ENCODE data around the gene TBC1D22A.

The TBC1D22A gene

DNA sequence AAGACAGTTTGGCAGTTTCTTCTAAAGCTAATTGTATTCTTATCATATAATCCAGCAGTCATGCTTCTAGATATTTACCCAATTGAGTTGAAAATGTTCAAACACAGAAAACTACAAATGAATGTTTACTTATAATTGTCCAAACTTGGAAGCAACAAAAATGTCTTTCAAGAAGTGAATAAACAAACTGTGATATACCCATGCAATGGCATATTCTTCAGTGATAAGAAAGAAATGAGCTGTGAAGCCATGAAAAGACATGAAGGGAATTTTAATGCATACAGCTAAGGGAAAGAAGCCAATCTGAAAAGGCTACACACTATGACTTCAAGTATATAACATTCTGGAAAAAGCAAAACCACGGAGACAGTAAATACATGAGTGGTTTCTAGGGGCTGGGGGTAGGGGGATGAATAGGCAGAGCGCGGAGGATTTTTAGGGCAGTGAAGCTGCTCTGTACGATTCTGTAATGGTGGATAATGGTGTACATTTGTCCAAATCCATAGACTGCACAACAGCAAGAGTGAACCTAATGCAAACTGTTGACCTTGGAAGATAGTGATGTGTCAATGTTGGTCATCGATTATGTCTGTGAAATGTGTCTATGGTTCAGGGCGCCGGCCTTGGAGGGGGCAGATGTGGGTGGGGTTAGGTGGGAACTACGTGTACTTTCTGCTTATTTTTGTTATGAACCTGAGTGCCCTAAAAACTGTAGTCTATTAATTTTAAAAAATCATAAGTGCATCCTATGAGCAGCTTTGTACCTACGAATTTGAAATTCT lies 424.9 kb downstream of the TBC1D22A start:
- DNase-seq = no peak

DNA sequence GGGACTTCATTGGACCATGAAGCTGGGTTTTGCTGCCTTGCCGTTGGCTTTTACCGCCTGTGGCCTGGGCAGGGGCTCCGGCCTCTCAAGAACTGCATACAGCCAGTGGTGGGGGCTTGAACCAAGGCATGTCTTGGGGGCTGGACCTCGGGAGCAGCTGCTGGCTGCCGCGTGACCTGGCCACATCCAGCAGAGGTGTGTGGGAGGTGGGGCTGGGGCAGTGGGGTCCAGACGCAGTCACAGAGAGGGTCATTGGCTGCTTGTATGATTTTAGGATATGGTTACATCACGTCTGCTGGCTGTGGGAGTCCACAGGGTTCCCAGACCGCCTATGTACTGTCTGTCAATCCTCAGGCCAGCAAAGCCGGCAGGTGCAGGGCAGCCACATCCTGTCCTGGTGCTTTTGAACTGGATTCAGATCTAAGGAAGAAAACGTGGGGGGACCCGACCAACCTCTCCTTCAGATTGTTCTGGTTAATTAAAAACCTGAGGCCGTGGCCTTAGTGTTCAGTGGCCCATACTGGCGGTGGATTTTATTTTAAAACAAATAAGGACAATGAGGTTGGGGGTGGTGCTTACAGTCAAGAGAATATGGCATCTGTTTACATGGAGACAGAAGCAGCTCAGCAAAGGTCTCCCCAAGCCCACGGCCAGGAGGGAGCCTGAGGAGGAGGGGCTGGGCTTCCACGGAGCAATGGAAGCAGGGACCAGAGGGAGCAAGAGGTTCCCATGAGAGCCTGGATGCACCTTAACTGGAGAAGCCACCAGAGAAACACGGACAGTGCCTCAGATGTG lies 426.0 kb downstream of the TBC1D22A start:
- no peak for DNase-seq

DNA sequence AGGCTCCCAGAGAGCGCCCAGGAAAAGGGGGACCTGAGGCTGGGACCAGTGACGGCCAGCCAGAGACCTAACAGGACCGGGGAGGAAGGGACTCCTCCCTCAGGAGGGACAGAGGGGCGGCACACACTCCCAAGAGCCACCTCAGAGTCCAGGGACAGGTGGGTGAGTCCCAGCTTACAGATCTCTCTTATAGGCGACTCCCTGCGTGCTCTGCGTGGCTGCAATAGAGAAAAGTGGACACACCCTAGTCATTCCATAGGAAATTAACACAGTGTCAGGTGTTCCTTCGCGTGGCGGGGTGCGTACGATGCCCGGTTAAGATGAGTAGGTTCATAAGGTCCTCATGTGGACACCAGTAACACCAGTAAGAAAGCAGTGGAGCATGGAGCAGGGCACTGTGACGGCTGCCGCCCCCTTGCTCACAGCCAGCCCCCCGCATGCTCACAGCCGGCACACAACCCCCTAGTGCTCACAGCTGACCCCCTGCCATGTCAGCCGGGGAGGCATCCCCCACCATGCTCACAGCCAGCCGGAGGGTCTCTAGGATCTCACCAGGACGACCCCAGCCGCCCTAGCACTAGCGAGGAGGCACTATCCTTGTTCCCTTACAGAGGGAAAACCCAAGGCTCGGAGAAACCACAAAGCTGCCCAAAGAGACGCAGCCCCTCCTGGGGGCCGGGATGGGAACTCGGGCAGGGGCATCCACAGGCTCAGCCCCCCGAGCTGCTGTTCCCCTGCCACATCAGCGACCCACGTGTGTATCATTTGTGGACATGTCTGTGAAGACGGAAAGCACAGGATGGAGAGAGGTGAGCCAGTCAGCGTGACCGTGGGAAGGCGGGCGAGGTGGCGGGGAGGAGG lies 426.8 kb downstream of the TBC1D22A start:
- no peak for DNase-seq

DNA sequence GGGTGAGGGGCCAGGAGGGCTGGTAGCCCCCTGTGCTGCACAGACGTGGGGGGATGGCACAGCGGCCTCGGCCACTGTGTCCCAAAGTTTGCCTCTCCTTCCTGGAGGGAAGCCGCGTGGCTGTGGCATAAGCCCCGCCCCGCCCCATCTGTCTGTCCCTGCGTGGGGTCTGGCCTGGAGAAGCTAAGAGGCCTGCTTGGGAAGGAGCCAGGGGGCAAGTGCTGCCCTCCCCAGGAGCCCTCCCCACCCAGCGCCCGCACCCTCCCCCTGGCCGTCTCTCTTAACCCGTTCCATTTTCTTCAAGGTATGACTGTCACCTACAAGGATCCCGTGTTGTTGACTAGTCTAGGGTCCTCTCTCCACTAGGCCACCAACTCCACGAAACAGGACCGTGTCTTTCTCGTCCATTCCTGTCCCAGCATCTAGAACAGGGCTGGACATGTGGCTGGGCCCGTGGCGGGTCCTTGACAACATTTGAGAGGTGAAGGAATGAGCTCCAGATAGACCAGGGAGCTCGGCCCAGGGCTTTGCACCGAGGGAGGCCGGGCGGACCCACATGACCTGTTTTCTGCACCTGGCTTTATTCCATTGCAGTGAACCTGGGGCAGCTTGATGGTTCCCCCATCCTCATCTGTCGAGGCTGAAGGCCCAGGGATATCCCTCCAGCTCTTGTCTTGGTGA lies 428.0 kb downstream of the TBC1D22A start:
- no peak for DNase-seq

DNA sequence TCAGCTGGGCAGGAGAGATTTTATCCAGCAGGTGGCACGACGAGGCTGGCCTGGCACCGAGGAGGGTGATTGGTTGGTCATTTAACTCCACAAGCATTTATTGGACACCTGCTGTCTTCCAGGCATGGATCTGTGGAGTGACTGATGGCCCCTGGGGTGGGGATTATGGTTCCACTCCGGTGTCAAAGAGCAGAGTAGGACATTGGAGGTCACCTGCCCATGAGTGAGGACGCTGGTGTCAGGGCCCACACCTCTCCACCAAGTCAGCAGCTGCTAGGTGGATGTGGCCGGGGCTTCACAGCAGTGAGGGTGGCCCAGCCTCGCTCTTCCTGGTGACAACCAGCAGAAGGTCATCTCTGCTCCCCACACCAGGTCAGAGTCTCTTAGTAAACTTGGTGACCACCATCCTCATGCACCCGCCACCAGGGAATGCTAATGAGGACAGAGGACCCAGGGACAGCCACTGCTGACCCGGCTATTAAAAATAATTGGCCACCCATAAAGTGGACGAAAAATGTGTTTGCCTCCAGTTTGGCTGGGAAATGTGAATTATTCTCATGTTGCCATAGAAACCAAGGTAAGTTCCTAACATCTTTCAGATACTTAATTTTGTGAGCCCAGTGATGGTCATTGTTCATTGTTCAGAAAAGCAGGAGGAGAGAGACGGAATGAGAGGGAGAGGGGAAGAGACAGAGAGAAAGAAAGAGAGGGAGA lies 428.7 kb downstream of the TBC1D22A start:
- no peak for DNase-seq

DNA sequence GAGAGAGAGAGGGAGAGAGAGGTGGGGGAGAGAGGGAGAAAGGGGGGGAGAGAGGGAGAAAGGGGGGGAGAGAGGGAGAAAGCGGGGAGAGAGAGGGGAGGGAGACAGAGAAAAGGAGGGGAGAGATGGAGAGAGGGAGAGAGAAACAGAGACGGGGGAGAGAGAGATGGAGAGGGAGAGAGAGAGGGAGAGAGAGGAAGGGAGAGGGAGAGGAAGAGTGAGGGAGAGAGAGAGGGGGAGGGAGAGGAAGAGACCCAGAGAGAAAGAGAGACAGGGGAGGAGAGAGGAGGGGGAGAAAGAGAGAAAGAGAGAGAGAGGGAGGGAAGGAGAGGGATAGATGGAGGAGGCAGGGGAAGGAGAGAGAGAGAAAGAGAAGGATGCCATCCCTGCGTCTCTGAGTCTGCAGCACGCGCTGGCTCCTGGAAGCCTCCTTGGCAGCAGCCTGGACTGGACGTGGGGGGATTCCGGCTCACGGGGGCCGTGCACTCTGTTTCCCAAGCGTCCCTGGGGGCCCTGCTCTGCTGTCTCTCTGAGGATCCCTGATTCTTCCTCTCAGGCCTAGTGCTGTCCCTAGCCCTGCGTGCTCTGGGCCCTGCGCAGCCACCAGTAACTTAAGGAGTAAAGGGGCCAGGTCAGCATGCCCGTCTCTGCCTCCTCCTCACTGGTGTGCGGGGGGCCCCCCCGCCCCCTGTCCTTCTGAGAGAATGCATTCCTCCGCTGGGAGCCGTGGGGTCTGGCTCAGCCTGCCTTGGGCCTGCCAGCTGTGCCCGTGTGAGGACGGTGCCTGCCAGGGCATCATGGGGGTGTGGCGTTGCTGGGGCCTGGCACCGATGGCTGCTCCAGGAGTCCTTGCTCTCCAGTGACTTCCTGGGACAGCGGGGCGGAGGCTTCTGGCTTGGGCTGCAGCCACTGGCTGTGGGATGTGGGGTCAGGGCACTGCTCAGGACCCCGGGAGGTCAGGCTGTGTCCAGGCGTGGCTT lies 429.5 kb downstream of the TBC1D22A start:
- no peak for DNase-seq

DNA sequence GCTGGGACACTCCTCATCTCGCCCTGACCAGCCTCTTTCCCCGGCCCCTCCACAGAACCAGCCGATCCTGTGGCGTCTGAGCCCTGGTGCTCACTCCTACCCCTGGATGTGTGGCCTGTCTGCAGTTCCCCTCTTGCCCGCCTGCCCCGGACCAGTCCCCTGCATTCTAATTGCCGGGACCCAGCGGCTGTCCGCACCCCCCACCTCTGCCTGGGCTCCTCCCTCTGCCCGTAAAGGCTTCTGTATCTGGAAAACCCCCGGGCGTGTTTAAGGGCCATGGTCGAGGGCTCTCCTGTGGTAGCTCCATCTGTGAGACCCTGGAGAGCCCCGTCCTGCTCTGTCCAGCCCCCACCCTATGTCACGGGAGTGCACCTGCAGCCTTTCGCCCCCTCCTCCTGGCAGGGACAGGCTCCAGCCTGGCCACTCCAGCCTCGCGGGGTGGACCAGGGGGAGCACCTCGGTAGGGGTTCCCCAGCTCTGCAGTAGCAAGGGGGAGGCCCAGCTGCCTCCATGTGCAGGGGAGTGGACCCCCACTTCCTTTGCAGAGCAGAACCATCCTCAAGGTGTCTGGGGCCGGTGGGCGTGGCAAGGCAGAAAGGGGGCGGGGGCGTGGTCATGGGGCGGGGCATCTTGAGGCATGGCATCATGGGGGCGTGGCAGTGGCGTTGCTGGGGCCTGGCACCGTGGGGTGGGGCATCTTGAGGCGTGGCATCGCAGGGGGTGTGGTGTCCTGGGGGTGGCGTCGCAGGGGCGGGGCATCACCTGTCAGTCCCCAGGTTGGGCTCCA lies 430.4 kb downstream of the TBC1D22A start:
- no peak for DNase-seq

DNA sequence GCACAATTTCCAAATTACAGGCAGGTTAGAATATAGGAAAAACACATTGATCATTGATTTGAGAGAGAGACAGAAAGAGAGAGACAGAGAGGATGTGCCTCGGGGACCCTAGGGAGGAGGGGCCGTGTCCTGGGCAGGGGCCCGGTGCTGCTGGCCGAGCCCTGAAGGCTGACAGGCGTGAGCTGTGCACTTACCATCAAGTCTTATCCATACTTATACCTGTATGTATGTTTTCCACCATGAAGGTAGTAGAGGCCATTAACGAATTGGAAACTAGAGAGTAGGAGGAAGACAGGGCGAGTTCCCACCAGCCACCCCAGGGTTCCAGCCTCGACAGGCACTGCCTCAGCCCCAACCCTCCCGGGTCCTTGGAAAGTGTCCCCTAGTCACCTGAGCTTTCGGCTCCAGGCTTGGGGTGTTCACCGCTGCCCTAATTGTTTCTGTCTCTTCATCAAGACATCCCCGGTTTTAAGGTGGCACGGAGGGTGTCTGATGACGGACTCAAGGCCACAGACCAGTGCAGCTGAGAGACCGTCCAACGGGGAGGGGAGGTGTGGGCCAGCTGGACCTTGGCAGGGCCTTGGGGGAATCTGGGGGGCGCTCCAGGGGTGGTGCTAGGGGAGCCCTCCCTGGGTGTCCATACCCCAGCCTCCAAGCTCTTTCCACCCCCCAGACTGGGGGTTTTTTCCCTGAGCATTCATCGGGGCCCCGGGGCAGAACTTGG lies 431.3 kb downstream of the TBC1D22A start:
- DNase-seq = no peak

DNA sequence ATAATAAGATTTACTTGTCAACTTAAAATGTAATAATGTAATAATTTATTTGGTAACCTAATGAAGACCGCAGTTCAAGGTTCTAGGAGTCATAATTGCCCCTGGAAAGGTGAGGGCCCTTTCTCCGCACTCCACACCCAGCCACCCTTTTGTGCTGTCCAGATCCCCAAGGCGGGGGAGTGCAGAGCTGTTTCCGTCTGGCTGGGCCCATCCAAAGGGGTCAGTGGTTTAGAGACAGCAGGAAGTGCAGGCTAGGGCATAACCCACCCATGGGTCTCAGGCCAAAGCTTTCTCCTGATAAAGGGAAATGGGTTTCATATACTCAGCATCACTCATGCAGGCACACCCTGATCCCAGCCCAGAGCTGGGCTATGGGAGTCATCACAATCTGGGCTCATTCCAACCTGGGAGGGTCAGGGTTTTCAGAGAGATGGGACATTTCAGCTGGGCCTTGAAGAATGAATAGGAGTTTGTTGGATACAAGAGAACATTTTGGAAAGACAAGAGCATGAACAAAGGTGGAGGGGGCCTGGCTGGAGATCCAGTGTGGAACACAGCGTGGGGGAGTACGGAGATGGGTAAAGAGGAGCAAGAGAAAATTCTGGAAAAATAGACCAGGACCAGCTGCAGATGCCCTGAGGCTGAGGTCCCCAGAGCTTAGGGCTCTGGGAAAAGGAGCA lies 432.2 kb downstream of the TBC1D22A start:
- DNase-seq = no peak

DNA sequence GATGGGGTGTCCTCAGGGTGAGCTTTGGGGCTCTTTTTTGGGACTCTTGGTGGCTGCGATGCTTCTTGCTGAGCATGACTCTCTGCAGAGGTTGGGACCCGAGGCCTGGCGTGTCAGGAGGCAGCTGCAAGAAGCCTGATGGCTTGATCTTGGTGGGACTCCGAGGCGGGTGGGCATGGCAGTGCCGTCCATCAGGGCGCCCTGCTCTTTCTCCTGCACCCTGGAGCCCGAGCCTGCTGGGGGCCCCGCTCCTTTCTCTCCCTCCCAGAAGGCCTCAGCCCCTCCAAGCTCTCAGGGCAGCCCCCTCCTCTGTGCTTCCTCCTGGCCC lies 432.7 kb downstream of the TBC1D22A start:
- DNase-seq = no peak

DNA sequence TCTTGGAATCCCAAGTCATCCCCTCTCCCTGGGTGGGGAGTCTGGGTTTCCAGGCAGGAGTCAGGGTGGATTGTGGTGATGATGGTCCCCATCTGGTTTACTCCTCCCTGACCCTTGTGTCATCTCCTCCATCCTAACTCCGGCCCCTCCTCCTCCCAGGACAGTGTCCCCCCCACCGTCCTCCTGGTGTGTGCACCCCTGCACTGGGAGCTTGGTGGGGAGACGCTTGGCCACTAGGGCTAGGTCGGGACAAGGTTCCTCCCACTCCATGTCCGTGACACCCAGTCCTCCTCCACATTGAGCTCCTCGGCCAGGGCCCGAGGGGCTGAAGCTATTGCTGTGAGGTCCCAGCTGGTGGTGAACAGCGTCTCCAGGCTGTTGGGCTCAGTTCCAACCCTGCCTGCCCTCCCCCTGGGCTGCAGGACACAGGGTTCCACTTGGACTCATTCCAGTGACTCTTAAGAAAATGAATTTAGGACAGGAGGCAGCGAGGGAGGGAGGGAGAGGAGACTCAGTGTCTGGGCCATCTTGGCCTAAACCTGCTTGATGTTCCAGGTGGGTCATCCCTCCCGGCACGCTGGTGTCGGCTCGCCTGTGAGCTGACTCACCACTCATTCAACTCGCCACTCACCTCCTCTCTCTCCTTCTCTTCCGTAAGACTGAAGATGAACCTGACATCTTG lies 433.2 kb downstream of the TBC1D22A start:
- no peak for DNase-seq

DNA sequence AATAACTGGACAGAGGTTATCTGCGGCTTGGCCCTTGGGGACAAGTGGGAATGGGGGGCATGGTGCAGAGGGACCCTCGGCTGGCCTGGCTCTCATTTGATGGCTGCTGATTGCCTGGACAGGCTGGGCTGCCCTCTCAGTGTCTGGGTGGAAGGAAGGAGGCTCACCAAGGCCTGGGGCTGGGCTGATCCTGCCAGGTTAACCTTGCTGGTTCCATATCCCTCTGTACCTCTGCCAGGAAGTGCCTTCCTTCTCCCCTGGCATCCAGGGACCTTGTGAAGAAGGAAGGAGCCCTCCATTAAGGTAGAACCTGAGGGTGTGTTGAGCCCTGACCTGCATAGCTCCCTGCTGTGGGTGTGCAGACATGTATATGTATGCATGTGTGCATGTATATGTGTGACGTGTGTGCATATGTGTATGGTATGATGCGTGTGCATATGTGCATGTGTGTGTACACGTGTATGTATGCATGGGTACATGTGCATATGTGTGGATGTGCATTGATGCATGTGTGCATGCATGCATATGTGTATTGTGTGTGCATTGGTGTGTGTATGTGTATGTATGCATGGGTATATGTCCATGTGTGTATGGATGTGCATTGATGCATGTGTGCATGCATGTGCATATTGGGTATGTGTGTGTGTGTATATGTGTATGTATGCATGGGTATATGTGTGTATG lies 433.9 kb downstream of the TBC1D22A start:
- no peak for DNase-seq

DNA sequence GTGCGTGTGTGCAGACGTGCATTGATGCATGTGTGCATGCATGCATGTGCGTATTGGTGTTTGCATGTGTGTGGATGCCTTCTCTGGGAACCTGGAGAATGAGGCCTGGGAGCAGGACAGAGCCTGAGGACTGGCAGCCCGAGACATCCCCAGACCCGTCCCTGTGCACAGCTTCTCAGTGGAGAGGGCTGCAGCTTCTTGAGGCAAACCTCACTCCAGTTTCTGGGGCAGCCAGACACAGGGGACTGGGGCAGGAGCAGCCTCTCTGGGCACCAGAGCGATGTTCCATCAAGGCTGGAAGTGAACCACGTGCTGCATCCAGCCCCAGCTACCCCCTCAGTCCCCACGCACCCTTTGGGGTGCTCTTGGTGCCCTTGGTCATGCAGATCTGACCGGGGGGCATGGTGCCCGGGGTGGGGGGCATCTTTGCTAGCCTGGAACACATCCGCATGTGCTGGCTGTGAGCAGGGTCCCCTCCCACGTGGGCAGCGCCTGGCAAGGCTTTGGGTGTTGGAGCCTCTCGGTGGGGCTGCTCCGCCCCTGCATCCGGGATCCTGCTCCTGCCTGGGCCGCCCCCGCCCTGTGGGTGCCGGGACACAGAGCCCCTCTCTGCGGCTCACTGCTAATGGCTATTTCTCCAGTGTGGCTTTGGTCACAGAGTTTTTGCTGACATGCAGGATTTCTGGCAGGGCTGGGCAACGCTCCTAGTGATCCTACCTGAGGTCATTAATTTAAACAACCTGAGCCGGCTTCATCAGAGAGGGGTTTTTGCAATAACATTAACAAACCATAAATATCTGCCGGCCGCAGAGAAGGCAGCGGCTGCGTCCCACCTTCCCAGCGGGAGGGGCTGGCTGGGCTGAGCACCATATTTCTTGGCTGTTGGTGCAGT lies 434.7 kb downstream of the TBC1D22A start:
- no peak for DNase-seq

DNA sequence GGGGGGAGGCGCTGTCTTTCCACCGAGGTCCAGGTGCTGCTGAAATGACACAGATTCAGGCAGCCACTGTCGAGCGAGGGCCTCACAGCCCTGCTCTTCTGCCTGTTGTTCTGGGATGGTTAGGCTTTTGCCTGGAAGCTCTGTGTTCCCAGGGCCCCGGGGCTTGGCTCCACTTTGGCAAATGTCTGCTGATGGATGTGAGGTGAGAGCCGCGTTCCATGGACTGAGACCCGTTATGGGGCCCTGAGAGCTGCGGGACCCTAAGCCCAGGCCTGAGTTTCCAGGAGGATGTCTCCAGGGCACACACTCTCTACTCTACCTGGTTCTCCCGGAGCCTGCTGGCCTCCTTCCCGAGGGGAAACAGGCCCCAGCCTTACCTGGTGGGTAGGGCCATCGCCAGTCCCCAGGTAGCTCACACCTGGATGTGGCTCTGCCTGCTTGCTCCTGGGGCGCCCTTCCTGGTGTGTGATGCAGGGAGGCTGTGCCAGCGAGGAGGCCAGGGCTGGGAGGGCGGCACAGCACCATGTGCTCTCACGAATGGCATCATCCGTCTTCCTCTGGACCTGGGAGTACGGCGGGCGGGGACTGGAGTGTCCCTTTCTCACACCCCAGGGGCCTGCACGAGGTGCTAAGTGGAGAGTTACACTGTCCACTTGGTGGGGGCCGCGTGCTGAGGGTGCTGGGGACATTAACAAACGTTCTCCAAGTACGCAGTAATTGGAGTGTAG lies 435.5 kb downstream of the TBC1D22A start:
- no peak for DNase-seq

DNA sequence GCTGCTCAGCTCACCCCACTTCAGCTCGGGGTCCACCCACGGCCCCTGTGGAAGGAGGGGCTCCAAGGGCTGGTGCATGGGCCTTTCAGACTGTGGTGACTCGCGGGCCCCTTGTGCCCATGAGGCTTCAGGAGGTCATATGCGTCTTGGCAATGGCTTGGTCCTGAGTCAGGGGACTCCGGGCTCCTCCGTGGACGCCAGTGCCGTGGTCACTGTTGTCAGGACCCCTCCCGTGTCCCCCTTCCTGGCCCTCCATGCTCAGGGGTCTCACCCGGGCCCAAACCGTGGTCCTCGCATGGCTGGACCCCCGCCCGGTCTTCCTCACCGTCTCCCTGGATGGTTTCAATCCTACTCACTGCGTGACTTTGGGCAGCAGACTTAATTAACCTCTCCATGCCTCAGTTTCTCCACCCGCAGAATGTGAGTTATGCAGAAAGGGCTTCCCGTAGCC lies 436.4 kb downstream of the TBC1D22A start:
- no peak for DNase-seq
